ENCODE measurements around the gene TGFBR1. TPM values are rescaled to one million over a fixed set of nuclear protein-coding genes. Genes with fewer than 3 reads are reported as not detected.

TGFBR1 gene
- total RNA-seq, 1 experiment from 2014 or later: 31.8 TPM

- Mint-ChIP-seq H3K27me3 (ENCODE audit: insufficient read depth, unreplicated experiment) (no peaks in the 10 kb centered on the region), H3K9me3 (ENCODE audit: unreplicated experiment) (no peaks in the 10 kb centered on the region), H3K4me1 (ENCODE audit: low read depth, unreplicated experiment) (no peaks in the 10 kb centered on the region), H3K4me3 (ENCODE audit: unreplicated experiment) (no peak overlapping the region), H3K27ac (ENCODE audit: unreplicated experiment) (no peak overlapping the region), H3K36me3 (ENCODE audit: insufficient read depth, unreplicated experiment) (peaks cover 19% of the 10 kb centered on the region)
- intact Hi-C loops (cut with micrococcal nuclease; ENCODE audit: unreplicated experiment): no loop called here
- BruUV-seq (replicated peaks): no TSS peak
- DNase-seq: no peak
- ChIA-PET POLR2A (no interaction called here), CTCF (no interaction called here)
- Histone ChIP-seq H3K4me3 (ENCODE audit: low read depth, low read length) (no peak overlapping the region), H3K27me3 (replicated peaks; ENCODE audit: control insufficient read depth, insufficient read depth, low read length) (no peaks in the 10 kb centered on the region), H3K36me3 (ENCODE audit: control insufficient read depth, insufficient read depth, low read length) (no peaks in the 10 kb centered on the region), H3K4me1 (no peaks in the 10 kb centered on the region), H3K9me3 (no peaks in the 10 kb centered on the region)
- no peak for TF ChIP-seq CTCF (IDR thresholded peaks at IDR 0.05; ENCODE audit: insufficient read depth in 1 of 2, low read depth in 1 of 2, low read length in 1 of 2, severe bottlenecking in 1 of 2, unreplicated experiment in 1 of 2)
These were observed 30.0 kb downstream of the TGFBR1 start for GRCh38 chr9:99134893-99135341.

GRCh38 chr9:99135456-99135855, 30.5 kb downstream of the TGFBR1 start:
- H3K36me3 Mint-ChIP-seq (ENCODE audit: insufficient read depth, unreplicated experiment): peaks cover 21% of the 10 kb centered on the region
- CTCF ChIA-PET: no interaction called here

GRCh38 chr9:99137225-99137624, 32.3 kb downstream of the TGFBR1 start:
- no TSS peak for BruUV-seq (replicated peaks)
- Histone ChIP-seq H3K4me3 (ENCODE audit: low read depth, low read length) (no peak overlapping the region), H3K36me3 (ENCODE audit: control insufficient read depth, insufficient read depth, low read length) (no peaks in the 10 kb centered on the region), H3K27me3 (replicated peaks; ENCODE audit: control insufficient read depth, insufficient read depth, low read length) (no peaks in the 10 kb centered on the region), H3K4me1 (no peaks in the 10 kb centered on the region), H3K9me3 (no peaks in the 10 kb centered on the region)
- ChIA-PET POLR2A (no interaction called here), CTCF (no interaction called here)
- intact Hi-C loops (cut with micrococcal nuclease; ENCODE audit: unreplicated experiment): no loop called here
- no peak for DNase-seq
- Mint-ChIP-seq H3K36me3 (ENCODE audit: insufficient read depth, unreplicated experiment) (peaks cover 17% of the 10 kb centered on the region), H3K4me3 (ENCODE audit: unreplicated experiment) (no peak overlapping the region), H3K9me3 (ENCODE audit: unreplicated experiment) (no peaks in the 10 kb centered on the region), H3K27ac (ENCODE audit: unreplicated experiment) (no peak overlapping the region), H3K27me3 (ENCODE audit: insufficient read depth, unreplicated experiment) (no peaks in the 10 kb centered on the region), H3K4me1 (ENCODE audit: low read depth, unreplicated experiment) (peaks cover 11% of the 10 kb centered on the region)
- no peak for TF ChIP-seq CTCF (IDR thresholded peaks at IDR 0.05; ENCODE audit: insufficient read depth in 1 of 2, low read depth in 1 of 2, low read length in 1 of 2, severe bottlenecking in 1 of 2, unreplicated experiment in 1 of 2)

More at GRCh38 chr9:99135456-99135855, 30.5 kb downstream of the TGFBR1 start:
- H3K4me3 ChIP-seq (ENCODE audit: low read depth, low read length): no peak overlapping the region
- H3K4me1 ChIP-seq: no peaks in the 10 kb centered on the region
- Mint-ChIP-seq H3K9me3 (ENCODE audit: unreplicated experiment) (no peaks in the 10 kb centered on the region), H3K4me3 (ENCODE audit: unreplicated experiment) (no peak overlapping the region), H3K27me3 (ENCODE audit: insufficient read depth, unreplicated experiment) (no peaks in the 10 kb centered on the region), H3K27ac (ENCODE audit: unreplicated experiment) (no peak overlapping the region), H3K4me1 (ENCODE audit: low read depth, unreplicated experiment) (peaks cover 2% of the 10 kb centered on the region)
- POLR2A ChIA-PET: no interaction called here
- no peaks in the 10 kb centered on the region for H3K27me3 ChIP-seq (replicated peaks; ENCODE audit: control insufficient read depth, insufficient read depth, low read length)
- H3K36me3 ChIP-seq (ENCODE audit: control insufficient read depth, insufficient read depth, low read length): no peaks in the 10 kb centered on the region
- TF ChIP-seq CTCF (IDR thresholded peaks at IDR 0.05; ENCODE audit: insufficient read depth in 1 of 2, low read depth in 1 of 2, low read length in 1 of 2, severe bottlenecking in 1 of 2, unreplicated experiment in 1 of 2): no peak
- BruUV-seq (replicated peaks): no TSS peak
- no peak for DNase-seq
- intact Hi-C loops (cut with micrococcal nuclease; ENCODE audit: unreplicated experiment): no loop called here
- H3K9me3 ChIP-seq: no peaks in the 10 kb centered on the region
